Endothelial cell of umbilical vein (primary cell): ENCODE data around the gene INSC. TPM values are rescaled to one million over a fixed set of nuclear protein-coding genes. Genes with fewer than 3 reads are reported as not detected.

Source experiments
- BruUV-seq: library from RNA; stranded (reverse); fragments of 400-500 nt; replicated peaks from 2 replicates; lab custom pipeline; 2021; lab: Mats Ljungman, UMichigan
- CTCF ChIA-PET: fragments of 300-600, 350-600 bp; sonication (Branson Sonifier 250); formaldehyde crosslinking; loops from one replicate; lab custom pipeline; 2021; ENCODE audit warnings: antibody characterized with exemption, inconsistent platforms; lab: Charles Lee
- POLR2A ChIA-PET: fragments of 300-600, 350-600 bp; sonication (Branson Sonifier 250); formaldehyde crosslinking; loops from one replicate; lab custom pipeline; 2021; ENCODE audit warnings: antibody characterized with exemption, inconsistent platforms; lab: Charles Lee
- DNase-seq: peaks from one replicate; pipeline ENCODE4 v3.0.0-alpha.2; 2011; ENCODE audit warnings: low read depth, low spot score
- FAIRE-seq: peaks from 2 replicates; lab custom pipeline; 2011; peaks lifted over from hg19 to GRCh38; lab: Jason Lieb, UNC
- H2AFZ ChIP-seq: 2 replicates; pipeline ENCODE4 v1.6.0; 2012; ENCODE audit warnings: low read depth, low read length, control low read depth, inconsistent platforms
- H3K27ac ChIP-seq: 2 replicates; pipeline ENCODE4 v1.5.1; 2011; ENCODE audit warnings: low read depth, mild to moderate bottlenecking, control low read depth, low read length, moderate library complexity; ENCODE audit not compliant: insufficient read depth
- H3K27me3 ChIP-seq, 2 experiments: 2 replicates each; pipeline versions ENCODE4 v1.6.0 to v1.6.1; 2011; ENCODE audit warnings: low read length in 2 of 2, mixed read lengths in 1 of 2; ENCODE audit not compliant: control insufficient read depth in 2 of 2, insufficient read depth in 2 of 2
- H3K36me3 ChIP-seq, 2 experiments: 2 replicates in 1 of 2; 3 replicates in 1 of 2; pipeline ENCODE4 v1.5.1; 2011; ENCODE audit warnings: low read length in 2 of 2, mild to moderate bottlenecking in 1 of 2, moderate library complexity in 1 of 2; ENCODE audit not compliant: control insufficient read depth in 2 of 2, insufficient read depth in 2 of 2; ENCODE audit errors: extremely low read depth in 1 of 2
- H3K4me1 ChIP-seq: 3 replicates; pipeline ENCODE4 v1.5.1; 2011; ENCODE audit warnings: mild to moderate bottlenecking, low read length; ENCODE audit not compliant: control insufficient read depth, insufficient read depth; ENCODE audit errors: extremely low read depth
- H3K4me2 ChIP-seq: 2 replicates; pipeline ENCODE4 v1.6.1; 2011; ENCODE audit warnings: low read length, control low read depth, mixed read lengths; ENCODE audit not compliant: insufficient read depth
- H3K4me3 ChIP-seq, 3 experiments: fragments of 200-600 bp in 1 of 3; sonication (generic), shearing (Covaris generic) in 1 of 3; replicated peaks in 1 of 3; 2 replicates each; pipeline ENCODE4 v1.5.1; 2011 to 2016; ENCODE audit warnings: control low read depth in 3 of 3, low read length in 3 of 3, mild to moderate bottlenecking in 2 of 3, inconsistent platforms in 1 of 3, low read depth in 1 of 3, moderate library complexity in 1 of 3; ENCODE audit not compliant: insufficient read depth in 1 of 3
- H3K79me2 ChIP-seq: 2 replicates; pipeline ENCODE4 v1.6.0; 2012; ENCODE audit warnings: low read length, inconsistent platforms; ENCODE audit not compliant: control insufficient read depth, insufficient read depth
- H3K9ac ChIP-seq: replicated peaks from 2 replicates; pipeline ENCODE3; 2011; ENCODE audit warnings: low read length, control low read depth; ENCODE audit not compliant: insufficient read depth; ENCODE audit errors: extremely low read depth
- H3K9me1 ChIP-seq: replicated peaks from 3 replicates; pipeline ENCODE4 v1.6.0; 2011; ENCODE audit warnings: mild to moderate bottlenecking, low read length; ENCODE audit not compliant: control insufficient read depth, insufficient read depth; ENCODE audit errors: extremely low read depth
- H3K9me3 ChIP-seq: replicated peaks from 2 replicates; pipeline ENCODE4 v1.5.1; 2012; ENCODE audit warnings: low read length, inconsistent platforms; ENCODE audit not compliant: control insufficient read depth, insufficient read depth
- H4K20me1 ChIP-seq: replicated peaks from 2 replicates; pipeline ENCODE3; 2011; ENCODE audit warnings: mild to moderate bottlenecking, low read length; ENCODE audit not compliant: control insufficient read depth, insufficient read depth; ENCODE audit errors: extremely low read depth
- CTCF ChIP-seq, 2 donors: IDR thresholded peaks; 1 replicate in 1 of 2; 2 replicates in 1 of 2; pipeline ENCODE4 v1.5.1; 2011; ENCODE audit warnings: low read length in 2 of 2, mild to moderate bottlenecking in 2 of 2, moderate library complexity in 2 of 2, control low read depth in 1 of 2, inconsistent platforms in 1 of 2, low read depth in 1 of 2; ENCODE audit not compliant: insufficient read depth in 1 of 2; ENCODE audit errors: extremely low read depth in 1 of 2
- EZH2 ChIP-seq: IDR thresholded peaks from 2 replicates; pipeline ENCODE4 v1.6.1; 2012; ENCODE audit warnings: borderline replicate concordance, low read depth, mild to moderate bottlenecking, moderate library complexity, low read length, inconsistent platforms; ENCODE audit not compliant: severe bottlenecking
- FOS ChIP-seq: IDR thresholded peaks from 2 replicates; pipeline ENCODE4 v1.6.1; 2011; ENCODE audit warnings: mild to moderate bottlenecking, low read length, moderate library complexity, borderline replicate concordance; ENCODE audit not compliant: insufficient read depth
- GATA2 ChIP-seq: IDR thresholded peaks from 2 replicates; pipeline ENCODE4 v1.7.0; 2011; ENCODE audit warnings: low read depth, mild to moderate bottlenecking, moderate library complexity, mixed read lengths, low read length; ENCODE audit not compliant: insufficient read length, insufficient read depth
- JUN ChIP-seq: IDR thresholded peaks from 2 replicates; pipeline ENCODE4 v1.6.1; 2011; ENCODE audit warnings: borderline replicate concordance, low read depth; ENCODE audit not compliant: insufficient read length, insufficient read depth
- MAX ChIP-seq: IDR thresholded peaks from 2 replicates; pipeline ENCODE4 v1.6.1; 2011; ENCODE audit not compliant: insufficient read depth, insufficient read length
- MYC ChIP-seq: IDR thresholded peaks from one replicate; pipeline ENCODE4 v1.6.1; 2011; ENCODE audit warnings: mild to moderate bottlenecking, low read depth, low read length
- POLR2A ChIP-seq: IDR thresholded peaks from 2 replicates; pipeline ENCODE4 v1.6.1; 2012; ENCODE audit warnings: low read depth, mild to moderate bottlenecking, control low read depth, low read length
- POLR2AphosphoS5 ChIP-seq: IDR thresholded peaks from 2 replicates; pipeline ENCODE4 v1.6.1; 2012; ENCODE audit warnings: low read depth, mild to moderate bottlenecking, control low read depth, low read length, moderate library complexity; ENCODE audit not compliant: insufficient read depth
- dilution Hi-C: fragments of 300-500 bp; cut with MboI; formaldehyde crosslinking; loops from one replicate; pipeline ENCODE4 v1.15.0; 2019; ENCODE audit warnings: low sequenced_read_pairs; ENCODE audit not compliant: extremely low pct_ligation_motif_present
- intact Hi-C: fragments of 100-400 bp; cut with micrococcal nuclease; formaldehyde crosslinking; loops from one replicate; pipeline ENCODE4 v1.10.0; 2022
- polyA plus RNA-seq, 4 experiments: library from polyadenylated mRNA; depleted of rRNA in 3 of 4; stranded (reverse) in 3 of 4; unstranded in 1 of 4; fragments of >200 nt; gene quantifications; 2 replicates each; pipeline versions ENCODE4 v1.2.1 to v1.2.3, GENCODE V29; 2011 to 2012; ENCODE audit warnings: missing spikeins in 1 of 4
- total RNA-seq: library from RNA; stranded (reverse); gene quantifications from 2 replicates; pipeline ENCODE4 v1.2.3, GENCODE V29; 2021

The INSC gene
- total and polyA plus RNA-seq, 2 donors (not counting 3 experiments of a cell fraction or from before 2014, with no cell fraction given), result not detected

GRCh38 chr11:15289723-15290122 is 175.0 kb downstream of the INSC start:
- intact Hi-C loops, result no loop called here
- FAIRE-seq (no peak), DNase-seq (no peak)
- Histone ChIP-seq H3K9ac (no peak overlapping the region), H3K9me3 (peaks cover 3% of the 10 kb centered on the region), H3K79me2 (no peaks in the 10 kb centered on the region), H3K4me1 (no peaks in the 10 kb centered on the region), H3K36me3 (no peaks in the 10 kb centered on the region), H4K20me1 (no peaks in the 10 kb centered on the region), H3K4me3 (no peak overlapping the region), H3K9me1 (no peaks in the 10 kb centered on the region), H3K27ac (no peak overlapping the region), H2AFZ (no peak overlapping the region), H3K4me2 (no peak overlapping the region), H3K27me3 (no peaks in the 10 kb centered on the region)
- dilution Hi-C loops, result no loop called here
- CTCF ChIA-PET, result no interaction called here
- BruUV-seq, result no TSS peak
- TF ChIP-seq GATA2 (no peak), MAX (no peak), JUN (no peak), EZH2 (no peak), MYC (no peak), FOS (no peak), POLR2A (no peak), POLR2AphosphoS5 (no peak), CTCF (IDR thresholded peaks at IDR 0.05; ENCODE audit: extremely low read depth in 1 of 2, insufficient read depth in 1 of 2, low read depth in 1 of 2, low read length in 2 of 2) (no peak)
- POLR2A ChIA-PET, result no interaction called here
